Measurements from ENCODE around the gene BMP7. TPM values are rescaled to one million over a fixed set of nuclear protein-coding genes. Genes with fewer than 3 reads are reported as not detected.

The BMP7 gene
- total and polyA plus RNA-seq, 2 experiments from 2014 or later: 15.9 to 22.8 TPM

DNA sequence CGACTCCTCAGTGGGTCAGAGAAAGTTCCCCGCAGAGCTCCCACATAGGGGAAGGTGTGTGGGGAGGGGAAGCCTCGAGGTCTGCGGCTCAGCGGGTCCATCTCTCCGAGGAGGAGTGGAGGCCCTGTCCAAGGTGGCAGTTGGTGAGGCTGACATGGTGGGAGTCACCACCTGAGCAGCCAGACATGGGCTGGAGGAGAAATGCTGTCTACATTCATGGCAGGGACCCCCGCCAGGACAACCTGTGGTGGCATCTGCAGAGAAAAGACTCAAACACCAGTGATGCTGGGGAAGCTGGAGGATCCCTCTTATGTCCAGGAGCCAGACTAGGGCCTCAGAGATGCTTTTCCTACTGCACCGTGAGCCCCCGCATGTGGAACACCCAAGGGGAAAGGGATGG is 49.8 kb downstream of the BMP7 start (continued):
- no peak for TF ChIP-seq REST (IDR thresholded peaks at IDR 0.05; ENCODE audit: unreplicated experiment)
- no peak for TF ChIP-seq CREB1 (CRISPR knock-in tag; IDR thresholded peaks at IDR 0.05; ENCODE audit: low read depth)
- TF ChIP-seq ZNF331 (CRISPR knock-in tag; IDR thresholded peaks at IDR 0.05; ENCODE audit: low read depth): no peak

DNA sequence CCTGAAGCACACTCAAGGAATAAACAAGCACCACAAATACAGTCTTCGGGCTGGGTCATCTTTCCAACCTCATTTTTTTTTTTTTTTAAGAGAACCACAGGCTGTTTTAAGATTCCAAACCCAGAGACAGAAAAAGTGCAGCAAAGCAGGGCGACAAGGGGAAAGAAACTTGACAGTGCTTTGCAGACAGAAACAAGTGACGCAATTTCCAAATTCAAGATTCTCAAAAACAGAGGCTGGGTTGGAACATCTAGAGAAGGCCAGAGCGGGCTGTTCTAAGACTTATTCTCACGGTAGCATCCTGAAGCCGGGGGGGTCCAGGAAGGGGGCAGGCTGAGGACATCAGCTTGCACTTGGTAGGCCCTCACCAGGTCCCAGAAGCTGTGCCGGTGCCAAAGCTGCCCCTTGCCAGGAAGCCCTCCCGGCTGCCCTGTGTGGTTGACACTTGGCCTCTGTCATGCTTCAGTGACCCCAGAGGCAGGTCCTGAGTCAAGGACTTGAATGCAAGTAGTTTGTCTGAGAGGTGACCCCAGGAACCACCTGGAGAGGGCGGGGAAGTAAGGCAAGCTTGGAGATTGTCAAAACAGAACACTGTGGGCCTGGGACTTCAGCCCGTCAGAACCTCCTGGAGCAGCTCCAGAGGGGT is 50.5 kb downstream of the BMP7 start:
- H3K4me1 Mint-ChIP-seq: peaks cover 21% of the 10 kb centered on the region
- H3K9me2 ChIP-seq (ENCODE audit: insufficient read depth): no peaks in the 10 kb centered on the region
- no peaks in the 10 kb centered on the region; the same call in 2 of the 3 replicates for H3K36me3 Mint-ChIP-seq (ENCODE audit: low read depth)
- TF ChIP-seq CREB1 (CRISPR knock-in tag; IDR thresholded peaks at IDR 0.05; ENCODE audit: low read depth) (no peak), JUNB (IDR thresholded peaks at IDR 0.05; ENCODE audit: unreplicated experiment) (no peak), EZH2phosphoT487 (IDR thresholded peaks at IDR 0.05; ENCODE audit: unreplicated experiment) (no peak), EZH2 (IDR thresholded peaks at IDR 0.05; ENCODE audit: low read depth, unreplicated experiment) (no peak), POLR2AphosphoS5 (IDR thresholded peaks at IDR 0.05; ENCODE audit: low read depth) (no peak), NANOG (IDR thresholded peaks at IDR 0.05; ENCODE audit: borderline replicate concordance) (no peak), ZNF114 (CRISPR knock-in tag; IDR thresholded peaks at IDR 0.05) (no peak)
- TF ChIP-seq, protein P1, sequence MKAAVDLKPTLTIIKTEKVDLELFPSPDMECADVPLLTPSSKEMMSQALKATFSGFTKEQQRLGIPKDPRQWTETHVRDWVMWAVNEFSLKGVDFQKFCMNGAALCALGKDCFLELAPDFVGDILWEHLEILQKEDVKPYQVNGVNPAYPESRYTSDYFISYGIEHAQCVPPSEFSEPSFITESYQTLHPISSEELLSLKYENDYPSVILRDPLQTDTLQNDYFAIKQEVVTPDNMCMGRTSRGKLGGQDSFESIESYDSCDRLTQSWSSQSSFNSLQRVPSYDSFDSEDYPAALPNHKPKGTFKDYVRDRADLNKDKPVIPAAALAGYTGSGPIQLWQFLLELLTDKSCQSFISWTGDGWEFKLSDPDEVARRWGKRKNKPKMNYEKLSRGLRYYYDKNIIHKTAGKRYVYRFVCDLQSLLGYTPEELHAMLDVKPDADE (IDR thresholded peaks at IDR 0.05): no peak
- H3K9me3 Mint-ChIP-seq: no peaks in the 10 kb centered on the region
- H3K27ac ChIP-seq (ENCODE audit: low read depth): no peak overlapping the region
- H3K27ac Mint-ChIP-seq: no peak overlapping the region
- H3F3A ChIP-seq (replicated peaks; ENCODE audit: low read depth): no peaks in the 10 kb centered on the region
- no peaks in the 10 kb centered on the region for H3K27me3 ChIP-seq (ENCODE audit: insufficient read depth)
- no peak overlapping the region for H3K4me3 ChIP-seq
- no peaks in the 10 kb centered on the region for H3K79me2 ChIP-seq (replicated peaks; ENCODE audit: insufficient read depth)
- no peaks in the 10 kb centered on the region for H4K20me1 ChIP-seq (replicated peaks; ENCODE audit: insufficient read depth)
- no peak overlapping the region for H2AFZ ChIP-seq
- peaks cover 5% of the 10 kb centered on the region for H3K27me3 Mint-ChIP-seq (ENCODE audit: insufficient read depth, low read depth, poor library complexity)
- H3K4me2 ChIP-seq: no peak overlapping the region
- H3K36me3 ChIP-seq (ENCODE audit: insufficient read depth): no peaks in the 10 kb centered on the region
- peaks cover 16% of the 10 kb centered on the region for H3K4me1 ChIP-seq (ENCODE audit: insufficient read depth)
- no peak overlapping the region for H3K4me3 Mint-ChIP-seq
- DNase-seq (ENCODE audit: low spot score) (no peak), ATAC-seq (no peak)

Measured in GM23338 (cell line).